GM12878 (cell line): ENCODE data around the gene NOTCH3. TPM values are rescaled to one million over a fixed set of nuclear protein-coding genes. Genes with fewer than 3 reads are reported as not detected.

Experiments used
- ATAC-seq: fragments of 200-7000 bp; cut with Tn5 transposase; 3 replicates; pipeline ENCODE4 v1.9.1; 2020; ENCODE audit warnings: mild to moderate bottlenecking, moderate library complexity
- BruUV-seq: library from RNA; stranded (reverse); fragments of 400-500 nt; replicated peaks from 2 replicates; lab custom pipeline; 2021; lab: Mats Ljungman, UMichigan
- CTCF ChIA-PET: fragments of 300-600 bp; sonication (Branson Sonifier 250); formaldehyde crosslinking; extraction: SDS; loops from one replicate; lab custom pipeline; 2021; ENCODE audit warnings: inconsistent platforms; lab: Yijun Ruan, JAX
- POLR2A ChIA-PET: fragments of 350-600 bp; formaldehyde crosslinking; extraction: SDS; loops from one replicate; lab custom pipeline; 2021; ENCODE audit warnings: inconsistent platforms; lab: Charles Lee
- RAD21 ChIA-PET: fragments of 300-600 bp; sonication (Branson Sonifier 250); formaldehyde crosslinking; loops from one replicate; lab custom pipeline; 2023; ENCODE audit warnings: antibody characterized with exemption; ENCODE audit not compliant: unreplicated experiment; lab: Charles Lee
- SMC1A ChIA-PET: fragments of 300-600 bp; sonication (Branson Sonifier 250); formaldehyde crosslinking; loops from one replicate; lab custom pipeline; 2023; ENCODE audit not compliant: unreplicated experiment, uncharacterized antibody; lab: Charles Lee
- DNase-seq: peaks from one replicate; pipeline ENCODE4 v3.0.0-alpha.2; 2011; ENCODE audit warnings: low read depth, low spot score
- FAIRE-seq: peaks from 3 replicates; lab custom pipeline; 2011; peaks lifted over from hg19 to GRCh38; lab: Jason Lieb, UNC
- H2AFZ ChIP-seq: 2 replicates; pipeline ENCODE4 v1.6.0; 2011; ENCODE audit warnings: low read depth, low read length, control low read depth; ENCODE audit not compliant: control insufficient read depth
- H3K27ac ChIP-seq: 2 replicates; pipeline ENCODE4 v1.5.1; 2011; ENCODE audit warnings: control low read depth; ENCODE audit not compliant: control insufficient read depth, insufficient read depth
- H3K27me3 ChIP-seq, 2 experiments: replicated peaks in 1 of 2; 2 replicates each; pipeline versions ENCODE4 v1.6.0 to v1.6.1; 2011; ENCODE audit warnings: low read length in 1 of 2; ENCODE audit not compliant: control insufficient read depth in 2 of 2, insufficient read depth in 2 of 2
- H3K36me3 ChIP-seq, 2 experiments: 2 replicates each; pipeline ENCODE4 v1.5.1; 2011; ENCODE audit warnings: low read length in 1 of 2; ENCODE audit not compliant: control insufficient read depth in 2 of 2, insufficient read depth in 2 of 2
- H3K4me1 ChIP-seq: 2 replicates; pipeline ENCODE4 v1.6.1; 2011; ENCODE audit warnings: mild to moderate bottlenecking, low read length, moderate library complexity, mixed read lengths; ENCODE audit not compliant: control insufficient read depth, insufficient read depth
- H3K4me2 ChIP-seq: 2 replicates; pipeline ENCODE4 v1.6.0; 2011; ENCODE audit warnings: control low read depth; ENCODE audit not compliant: control insufficient read depth, insufficient read depth
- H3K4me3 ChIP-seq: fragments of 200-600 bp; sonication (generic); 2 replicates; pipeline ENCODE4 v1.5.1; 2016
- H3K79me2 ChIP-seq: 2 replicates; pipeline ENCODE4 v1.6.0; 2011; ENCODE audit warnings: low read length; ENCODE audit not compliant: control insufficient read depth, insufficient read depth
- H3K9ac ChIP-seq: 2 replicates; pipeline ENCODE4 v1.8.0; 2011; ENCODE audit warnings: low read length, control low read depth, mixed read lengths; ENCODE audit not compliant: control insufficient read depth, insufficient read depth
- H3K9me3 ChIP-seq: replicated peaks from 3 replicates; pipeline ENCODE4 v1.5.1; 2011; ENCODE audit warnings: mild to moderate bottlenecking, low read length; ENCODE audit not compliant: control insufficient read depth, insufficient read depth
- H4K20me1 ChIP-seq: 2 replicates; pipeline ENCODE4 v1.6.0; 2011; ENCODE audit not compliant: control insufficient read depth, insufficient read depth
- DPF2 ChIP-seq: fragments of 450-650 bp; IDR thresholded peaks from 2 replicates; pipeline ENCODE4 v1.6.1; 2017; ENCODE audit warnings: mild to moderate bottlenecking
- GATAD2B ChIP-seq: fragments of 450-650 bp; conservative IDR thresholded peaks from 2 replicates; pipeline ENCODE4 v1.6.1; 2017; ENCODE audit warnings: low read depth, mild to moderate bottlenecking, moderate library complexity
- NR2C1 ChIP-seq: fragments of 450-650 bp; IDR thresholded peaks from 2 replicates; pipeline ENCODE4 v1.6.1; 2017; ENCODE audit warnings: antibody characterized with exemption, mild to moderate bottlenecking, moderate library complexity
- RB1 ChIP-seq: fragments of 450-650 bp; formaldehyde crosslinking; IDR thresholded peaks from 2 replicates; pipeline ENCODE4 v1.6.1; 2017; ENCODE audit warnings: mild to moderate bottlenecking, borderline replicate concordance
- REST ChIP-seq: IDR thresholded peaks from 2 replicates; pipeline ENCODE4 v1.6.1; 2012; ENCODE audit warnings: mild to moderate bottlenecking, low read depth, low read length
- ZNF622 ChIP-seq: fragments of 450-650 bp; IDR thresholded peaks from 2 replicates; pipeline ENCODE4 v1.6.1; 2017; ENCODE audit warnings: mild to moderate bottlenecking, inconsistent platforms
- WGBS: methylation state at CpG from one replicate; pipeline ENCODE4 v1.1.6; 2016; ENCODE audit warnings: low lambda C conversion rate; ENCODE audit not compliant: insufficient replicate concordance, insufficient coverage; ENCODE audit errors: missing lambda C conversion rate; 5-methylcytosine and 5-hydroxymethylcytosine counted together
- in situ Hi-C: fragments of 300-500 bp; cut with MboI; formaldehyde crosslinking; loops from 9 replicates; pipeline ENCODE4 v1.14.3; 2018; ENCODE audit warnings: mixed read lengths
- intact Hi-C: fragments of 100-400 bp; cut with micrococcal nuclease; formaldehyde crosslinking; loops from one replicate; pipeline ENCODE4 v1.14.2; 2022; ENCODE audit not compliant: unreplicated experiment
- polyA plus RNA-seq, 11 experiments: library from polyadenylated mRNA; depleted of rRNA in 4 of 11; unstranded in 6 of 11; stranded (reverse) in 5 of 11; fragments of >200 nt; fragmentation: Nextera tagmentation in 4 of 11; fragmentation: Illumina TruSeq in 1 of 11; extraction: Ambion mirVana in 4 of 11; extraction: Trizol in 1 of 11; gene quantifications; 1 replicate in 1 of 11; 2 replicates in 10 of 11; pipeline versions ENCODE4 v1.2.1 to v1.2.3, GENCODE V29; 2011 to 2016; ENCODE audit warnings: inconsistent platforms in 2 of 11, missing spikeins in 2 of 11, low read depth in 1 of 11
- total RNA-seq, 4 experiments: library from RNA; depleted of rRNA in 3 of 4; stranded (reverse); fragments of >200 nt in 3 of 4; fragmentation: Illumina TruSeq in 1 of 4; extraction: Trizol in 1 of 4; gene quantifications; 2 replicates each; pipeline versions ENCODE4 v1.2.1 to v1.2.3, GENCODE V29; 2013 to 2021
- TF ChIP-seq, protein P1 (sequence below): fragments of 450-650 bp; IDR thresholded peaks from 2 replicates; pipeline ENCODE4 v1.6.1; 2017; ENCODE audit warnings: mild to moderate bottlenecking, moderate library complexity

The NOTCH3 gene
- total and polyA plus RNA-seq, 10 of the 15 experiments (the other 5 are each of a cell fraction or from before 2014, with no cell fraction given), result 0.01 to 0.42 (median 0.10) TPM; not detected in 5

- no peak for TF ChIP-seq REST
- TF ChIP-seq, all 136 proteins: peak for 0
Measured at GRCh38 chr19:15225760-15226159, 25.0 kb upstream of the NOTCH3 start (continued).

DNA sequence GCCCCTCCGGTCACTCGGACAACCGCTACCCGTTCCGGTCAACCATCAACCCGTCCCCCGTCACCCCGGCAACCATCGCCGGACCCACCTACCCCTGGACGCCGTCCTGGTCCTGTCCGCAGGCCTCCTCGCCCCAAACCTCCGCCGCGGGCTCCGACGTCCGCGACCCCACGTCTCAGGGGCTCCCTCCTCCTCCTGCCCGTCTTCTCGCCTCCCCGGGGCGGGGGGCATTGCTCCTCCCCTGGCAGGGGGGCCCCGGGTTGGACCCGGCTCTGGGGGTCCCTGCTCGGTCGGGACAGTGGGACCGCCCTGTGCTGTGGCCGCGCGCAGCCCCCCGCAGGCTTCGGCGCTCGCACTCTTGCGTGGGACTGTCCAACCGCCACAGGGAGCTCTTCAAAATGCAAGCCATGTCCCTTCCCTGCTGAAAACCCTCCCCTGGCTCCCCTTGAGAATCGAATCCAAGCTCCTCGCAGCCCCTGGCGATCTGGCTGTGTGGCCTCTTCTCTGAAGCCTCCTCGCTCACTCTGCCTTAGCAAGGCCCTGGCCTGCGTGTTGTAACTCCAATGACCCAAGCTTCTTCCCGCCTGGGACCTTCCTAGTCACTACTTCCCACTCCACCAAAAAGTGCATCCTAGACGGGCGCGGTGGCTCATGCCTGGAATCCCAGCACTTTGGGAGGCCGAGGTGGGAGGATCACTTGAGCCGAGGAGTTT is 23.0 kb upstream of the NOTCH3 start:
- ChIA-PET CTCF (no interaction called here), RAD21 (no interaction called here), SMC1A (no interaction called here), POLR2A (no interaction called here)
- no TSS peak for BruUV-seq
- Histone ChIP-seq H3K4me3 (peak overlapping the region; percentile 67), H2AFZ (peak overlapping the region; percentile 78), H4K20me1 (no peaks in the 10 kb centered on the region), H3K79me2 (no peaks in the 10 kb centered on the region), H3K4me2 (peak overlapping the region; percentile 98), H3K4me1 (peaks cover 2% of the 10 kb centered on the region; the same call in 1 of the 2 replicates), H3K27me3 (no peaks in the 10 kb centered on the region; a peak in 1 of 4 replicates), H3K36me3 (no peaks in the 10 kb centered on the region), H3K9me3 (no peaks in the 10 kb centered on the region), H3K27ac (no peak overlapping the region), H3K9ac (peak overlapping the region; percentile 34; the same call in 1 of the 2 replicates)
- DNase-seq (no peak), FAIRE-seq (no peak), ATAC-seq (no peak; the same call in 2 of the 3 replicates)
- 32% methylated on average over 38 of the region's 51 CpGs for WGBS
- TF ChIP-seq DPF2 (0 out of 2 replicates have a peak, but pooled peaks have one; percentile 18), NR2C1 (no peak), RB1 (no peak), GATAD2B (0 out of 2 replicates have a peak, but pooled peaks have one; percentile 18), ZNF622 (no peak)
- TF ChIP-seq, protein P1, sequence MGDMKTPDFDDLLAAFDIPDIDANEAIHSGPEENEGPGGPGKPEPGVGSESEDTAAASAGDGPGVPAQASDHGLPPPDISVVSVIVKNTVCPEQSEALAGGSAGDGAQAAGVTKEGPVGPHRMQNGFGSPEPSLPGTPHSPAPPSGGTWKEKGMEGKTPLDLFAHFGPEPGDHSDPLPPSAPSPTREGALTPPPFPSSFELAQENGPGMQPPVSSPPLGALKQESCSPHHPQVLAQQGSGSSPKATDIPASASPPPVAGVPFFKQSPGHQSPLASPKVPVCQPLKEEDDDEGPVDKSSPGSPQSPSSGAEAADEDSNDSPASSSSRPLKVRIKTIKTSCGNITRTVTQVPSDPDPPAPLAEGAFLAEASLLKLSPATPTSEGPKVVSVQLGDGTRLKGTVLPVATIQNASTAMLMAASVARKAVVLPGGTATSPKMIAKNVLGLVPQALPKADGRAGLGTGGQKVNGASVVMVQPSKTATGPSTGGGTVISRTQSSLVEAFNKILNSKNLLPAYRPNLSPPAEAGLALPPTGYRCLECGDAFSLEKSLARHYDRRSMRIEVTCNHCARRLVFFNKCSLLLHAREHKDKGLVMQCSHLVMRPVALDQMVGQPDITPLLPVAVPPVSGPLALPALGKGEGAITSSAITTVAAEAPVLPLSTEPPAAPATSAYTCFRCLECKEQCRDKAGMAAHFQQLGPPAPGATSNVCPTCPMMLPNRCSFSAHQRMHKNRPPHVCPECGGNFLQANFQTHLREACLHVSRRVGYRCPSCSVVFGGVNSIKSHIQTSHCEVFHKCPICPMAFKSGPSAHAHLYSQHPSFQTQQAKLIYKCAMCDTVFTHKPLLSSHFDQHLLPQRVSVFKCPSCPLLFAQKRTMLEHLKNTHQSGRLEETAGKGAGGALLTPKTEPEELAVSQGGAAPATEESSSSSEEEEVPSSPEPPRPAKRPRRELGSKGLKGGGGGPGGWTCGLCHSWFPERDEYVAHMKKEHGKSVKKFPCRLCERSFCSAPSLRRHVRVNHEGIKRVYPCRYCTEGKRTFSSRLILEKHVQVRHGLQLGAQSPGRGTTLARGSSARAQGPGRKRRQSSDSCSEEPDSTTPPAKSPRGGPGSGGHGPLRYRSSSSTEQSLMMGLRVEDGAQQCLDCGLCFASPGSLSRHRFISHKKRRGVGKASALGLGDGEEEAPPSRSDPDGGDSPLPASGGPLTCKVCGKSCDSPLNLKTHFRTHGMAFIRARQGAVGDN, result no peak
- in situ Hi-C loops (no loop called here), intact Hi-C loops (no loop called here)
